K562 (cell line): ENCODE data around the gene C21orf58. TPM values are rescaled to one million over a fixed set of nuclear protein-coding genes. Genes with fewer than 3 reads are reported as not detected.

Experiments
- EGR1 ChIP-seq: fragments of 450-650 bp; conservative IDR thresholded peaks from 2 replicates; pipeline ENCODE4 v1.6.1; 2017; ENCODE audit warnings: mild to moderate bottlenecking
- ETV6 ChIP-seq, 3 experiments: fragments of 150-350 bp in 1 of 3; sonication (generic) in 1 of 3; formaldehyde crosslinking in 1 of 3; IDR thresholded peaks; 2 replicates each; pipeline versions ENCODE4 v1.6.1 to v1.8.0; 2014 to 2022; ENCODE audit warnings: borderline replicate concordance in 2 of 3, low read depth in 2 of 3, antibody characterized with exemption in 1 of 3, low read length in 1 of 3, mild to moderate bottlenecking in 1 of 3, missing genetic modification reagents in 1 of 3
- FOXK1 ChIP-seq: sonication (generic); formaldehyde crosslinking; IDR thresholded peaks from 2 replicates; pipeline ENCODE4 v1.8.0; 2022; ENCODE audit warnings: missing genetic modification reagents, mild to moderate bottlenecking, borderline replicate concordance
- KAT2B ChIP-seq: IDR thresholded peaks from one replicate; pipeline ENCODE4 v1.6.1; 2012; ENCODE audit warnings: low read depth, mild to moderate bottlenecking, control low read depth, inconsistent platforms, low read length, moderate library complexity
- SIN3A ChIP-seq, 2 experiments: fragments of 150-350 bp in 1 of 2; IDR thresholded peaks; 2 replicates each; pipeline ENCODE4 v1.6.1; 2011 to 2016; ENCODE audit warnings: borderline replicate concordance in 2 of 2, low read depth in 2 of 2, low read length in 2 of 2, mild to moderate bottlenecking in 2 of 2, moderate library complexity in 2 of 2; ENCODE audit not compliant: control insufficient read depth in 1 of 2
- SIRT6 ChIP-seq: IDR thresholded peaks from one replicate; pipeline ENCODE4 v1.6.1; 2012; ENCODE audit warnings: low read depth, mild to moderate bottlenecking, control low read depth, inconsistent platforms, low read length, moderate library complexity
- SMARCE1 ChIP-seq: fragments of 450-650 bp; IDR thresholded peaks from 2 replicates; pipeline ENCODE4 v1.7.1; 2016; ENCODE audit warnings: mild to moderate bottlenecking
- U2AF2 ChIP-seq: fragments of 200-400 bp; formaldehyde crosslinking; optimal IDR thresholded peaks from 2 replicates; pipeline ENCODE3; 2017; ENCODE audit warnings: low read depth, mild to moderate bottlenecking, low read length
- ZEB2 ChIP-seq: fragments of 450-650 bp; IDR thresholded peaks from 2 replicates; pipeline ENCODE4 v1.6.1; 2016
- ZNF696 ChIP-seq: fragments of 250-450 bp; sonication (Bioruptor Pico); conservative IDR thresholded peaks from 2 replicates; pipeline ENCODE4 v1.4.0; 2020; ENCODE audit warnings: mild to moderate bottlenecking, moderate library complexity
- polyA plus RNA-seq, 8 experiments: library from polyadenylated mRNA; depleted of rRNA in 4 of 8; stranded (reverse) in 5 of 8; unstranded in 3 of 8; fragments of >200 nt; fragmentation: Nextera tagmentation in 2 of 8; fragmentation: Illumina TruSeq in 1 of 8; extraction: Ambion mirVana in 2 of 8; extraction: Trizol in 1 of 8; gene quantifications; 2 replicates each; pipeline versions ENCODE4 v1.2.1 to v1.2.3, GENCODE V29; 2011 to 2014; ENCODE audit warnings: inconsistent platforms in 1 of 8, missing spikeins in 1 of 8
- total RNA-seq, 7 experiments: library from RNA; depleted of rRNA in 6 of 7; stranded (reverse); fragments of >200 nt in 6 of 7; fragmentation: Illumina TruSeq in 2 of 7; extraction: Trizol in 2 of 7; gene quantifications; 2 replicates each; pipeline versions ENCODE4 v1.2.1 to v1.2.3, GENCODE V29; 2011 to 2021; ENCODE audit warnings: low replicate concordance in 1 of 7
- TF ChIP-seq, protein P1 (sequence below), 2 experiments: IDR thresholded peaks; 2 replicates each; pipeline ENCODE4 v1.6.1; 2011; ENCODE audit warnings: borderline replicate concordance in 1 of 2, control low read depth in 1 of 2, low read depth in 1 of 2, low read length in 1 of 2, mild to moderate bottlenecking in 1 of 2, mixed read lengths in 1 of 2, moderate library complexity in 1 of 2; ENCODE audit not compliant: insufficient read depth in 1 of 2, insufficient read length in 1 of 2, poor library complexity in 1 of 2, severe bottlenecking in 1 of 2; ENCODE audit errors: extremely low read depth in 1 of 2
- TF ChIP-seq, protein P2 (sequence below): sonication (generic); formaldehyde crosslinking; IDR thresholded peaks from 2 replicates; pipeline ENCODE4 v1.8.0; 2022; ENCODE audit warnings: missing genetic modification reagents, mild to moderate bottlenecking, moderate library complexity, borderline replicate concordance
- TF ChIP-seq, protein P3 (sequence below): fragments of 450-650 bp; conservative IDR thresholded peaks from 2 replicates; pipeline ENCODE4 v1.6.1; 2016; ENCODE audit warnings: missing genetic modification characterization, low read depth, mild to moderate bottlenecking, control low read depth, missing compliant biosample characterization
- TF ChIP-seq, protein P4 (sequence below): sonication (generic); formaldehyde crosslinking; IDR thresholded peaks from 2 replicates; pipeline ENCODE4 v1.8.1; 2022; ENCODE audit warnings: missing genetic modification reagents

Gene C21orf58
- total and polyA plus RNA-seq, 9 of the 15 experiments (the other 6 are each of a cell fraction or from before 2014, with no cell fraction given) = 1.2 to 30.5 (median 12.4) TPM

- TF ChIP-seq U2AF2 (no peak), ZEB2 (no peak), SMARCE1 (0 out of 2 replicates have a peak, but pooled peaks have one; percentile 3), ZNF696 (CRISPR knock-in tag) (no peak), ETV6 (IDR thresholded peaks at IDR 0.05; ENCODE audit: borderline replicate concordance in 1 of 2, low read depth in 2 of 2, low read length in 1 of 2) (no peak), ETV6 (CRISPR knock-in tag; IDR thresholded peaks at IDR 0.05; ENCODE audit: borderline replicate concordance) (0 out of 2 replicates have a peak, but pooled peaks have one; percentile 60), SIRT6 (no peak), KAT2B (no peak), EGR1 (peak; percentile 68), FOXK1 (CRISPR knock-in tag) (0 out of 2 replicates have a peak, but pooled peaks have one; percentile 16), SIN3A (IDR thresholded peaks at IDR 0.05; ENCODE audit: borderline replicate concordance in 2 of 2, control insufficient read depth in 1 of 2, low read depth in 2 of 2, low read length in 2 of 2) (peak in 1 of 2 experiments; percentile 36; a peak in 2 of 4 replicates)
- TF ChIP-seq, protein P1, sequence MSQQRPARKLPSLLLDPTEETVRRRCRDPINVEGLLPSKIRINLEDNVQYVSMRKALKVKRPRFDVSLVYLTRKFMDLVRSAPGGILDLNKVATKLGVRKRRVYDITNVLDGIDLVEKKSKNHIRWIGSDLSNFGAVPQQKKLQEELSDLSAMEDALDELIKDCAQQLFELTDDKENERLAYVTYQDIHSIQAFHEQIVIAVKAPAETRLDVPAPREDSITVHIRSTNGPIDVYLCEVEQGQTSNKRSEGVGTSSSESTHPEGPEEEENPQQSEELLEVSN (IDR thresholded peaks at IDR 0.05; ENCODE audit: borderline replicate concordance in 1 of 2, extremely low read depth in 1 of 2, insufficient read depth in 1 of 2, insufficient read length in 1 of 2, low read depth in 1 of 2, low read length in 1 of 2, poor library complexity in 1 of 2, severe bottlenecking in 1 of 2) = peak; percentile 14 to 30
- TF ChIP-seq, protein P2, sequence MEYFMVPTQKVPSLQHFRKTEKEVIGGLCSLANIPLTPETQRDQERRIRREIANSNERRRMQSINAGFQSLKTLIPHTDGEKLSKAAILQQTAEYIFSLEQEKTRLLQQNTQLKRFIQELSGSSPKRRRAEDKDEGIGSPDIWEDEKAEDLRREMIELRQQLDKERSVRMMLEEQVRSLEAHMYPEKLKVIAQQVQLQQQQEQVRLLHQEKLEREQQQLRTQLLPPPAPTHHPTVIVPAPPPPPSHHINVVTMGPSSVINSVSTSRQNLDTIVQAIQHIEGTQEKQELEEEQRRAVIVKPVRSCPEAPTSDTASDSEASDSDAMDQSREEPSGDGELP (CRISPR knock-in tag) = peak; percentile 77
- TF ChIP-seq, protein P3, sequence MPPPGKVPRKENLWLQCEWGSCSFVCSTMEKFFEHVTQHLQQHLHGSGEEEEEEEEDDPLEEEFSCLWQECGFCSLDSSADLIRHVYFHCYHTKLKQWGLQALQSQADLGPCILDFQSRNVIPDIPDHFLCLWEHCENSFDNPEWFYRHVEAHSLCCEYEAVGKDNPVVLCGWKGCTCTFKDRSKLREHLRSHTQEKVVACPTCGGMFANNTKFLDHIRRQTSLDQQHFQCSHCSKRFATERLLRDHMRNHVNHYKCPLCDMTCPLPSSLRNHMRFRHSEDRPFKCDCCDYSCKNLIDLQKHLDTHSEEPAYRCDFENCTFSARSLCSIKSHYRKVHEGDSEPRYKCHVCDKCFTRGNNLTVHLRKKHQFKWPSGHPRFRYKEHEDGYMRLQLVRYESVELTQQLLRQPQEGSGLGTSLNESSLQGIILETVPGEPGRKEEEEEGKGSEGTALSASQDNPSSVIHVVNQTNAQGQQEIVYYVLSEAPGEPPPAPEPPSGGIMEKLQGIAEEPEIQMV (tag) = no peak
- TF ChIP-seq, protein P4, sequence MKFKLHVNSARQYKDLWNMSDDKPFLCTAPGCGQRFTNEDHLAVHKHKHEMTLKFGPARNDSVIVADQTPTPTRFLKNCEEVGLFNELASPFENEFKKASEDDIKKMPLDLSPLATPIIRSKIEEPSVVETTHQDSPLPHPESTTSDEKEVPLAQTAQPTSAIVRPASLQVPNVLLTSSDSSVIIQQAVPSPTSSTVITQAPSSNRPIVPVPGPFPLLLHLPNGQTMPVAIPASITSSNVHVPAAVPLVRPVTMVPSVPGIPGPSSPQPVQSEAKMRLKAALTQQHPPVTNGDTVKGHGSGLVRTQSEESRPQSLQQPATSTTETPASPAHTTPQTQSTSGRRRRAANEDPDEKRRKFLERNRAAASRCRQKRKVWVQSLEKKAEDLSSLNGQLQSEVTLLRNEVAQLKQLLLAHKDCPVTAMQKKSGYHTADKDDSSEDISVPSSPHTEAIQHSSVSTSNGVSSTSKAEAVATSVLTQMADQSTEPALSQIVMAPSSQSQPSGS (CRISPR knock-in tag) = no peak
- TF ChIP-seq, all 486 proteins: peak for 39
Measured at GRCh38 chr21:46322351-46323226, 1.1 kb downstream of the C21orf58 start (continued).
